HG03064 (cell line): ENCODE data around the gene SHH.

Experiments
- ATAC-seq: cut with Tn5 transposase; IDR thresholded peaks from one replicate; pipeline ENCODE4 v1.9.1; 2021; ENCODE audit warnings: low read depth; ENCODE audit not compliant: unreplicated experiment

The SHH gene

DNA sequence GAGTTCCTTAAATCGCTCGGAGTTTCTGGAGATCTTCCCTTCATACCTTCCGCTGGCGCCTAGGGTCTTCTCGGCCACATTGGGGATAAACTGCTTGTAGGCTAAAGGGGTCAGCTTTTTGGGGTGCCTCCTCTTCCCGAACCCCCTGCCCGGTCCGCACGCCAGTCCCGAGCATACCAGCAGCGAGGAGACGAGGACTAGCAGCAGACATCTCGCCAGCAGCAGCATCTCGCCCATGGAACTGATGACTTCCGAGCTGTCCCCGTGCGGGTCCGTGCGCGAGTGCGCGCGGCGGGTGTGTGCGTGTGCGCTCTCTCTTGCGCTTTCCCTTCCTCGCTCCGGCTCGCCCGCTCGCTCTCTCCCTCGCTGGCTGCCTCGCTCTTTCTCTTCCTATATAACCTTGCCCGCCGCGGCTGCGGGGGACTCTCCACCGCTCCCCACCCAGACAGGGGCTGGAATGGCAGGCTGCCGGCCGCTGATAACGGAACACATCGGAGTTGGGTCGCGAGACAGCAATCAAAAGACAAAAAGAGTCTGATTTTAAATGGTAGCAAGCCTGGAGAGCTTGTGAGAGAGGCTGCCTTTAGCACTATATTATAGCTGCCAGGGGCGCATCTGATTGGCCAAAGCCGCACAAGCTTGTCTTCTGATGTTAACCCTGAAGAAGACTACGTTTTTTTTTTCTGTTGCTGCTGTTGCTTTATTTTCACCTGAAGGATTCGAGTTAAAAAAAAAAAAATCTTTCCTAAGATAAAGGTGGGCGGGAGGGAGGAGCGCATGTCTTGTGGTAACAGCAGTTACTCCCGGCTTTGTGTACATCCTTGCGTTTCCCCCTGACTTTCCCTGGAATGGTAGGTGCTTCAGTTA lies at the start of gene SHH:
TSS of gene SHH (minus strand) at position 569 of the 867 bp plus-strand sequence. CDS start at position 228, 341 bp downstream.
- ATAC-seq = no peak

DNA sequence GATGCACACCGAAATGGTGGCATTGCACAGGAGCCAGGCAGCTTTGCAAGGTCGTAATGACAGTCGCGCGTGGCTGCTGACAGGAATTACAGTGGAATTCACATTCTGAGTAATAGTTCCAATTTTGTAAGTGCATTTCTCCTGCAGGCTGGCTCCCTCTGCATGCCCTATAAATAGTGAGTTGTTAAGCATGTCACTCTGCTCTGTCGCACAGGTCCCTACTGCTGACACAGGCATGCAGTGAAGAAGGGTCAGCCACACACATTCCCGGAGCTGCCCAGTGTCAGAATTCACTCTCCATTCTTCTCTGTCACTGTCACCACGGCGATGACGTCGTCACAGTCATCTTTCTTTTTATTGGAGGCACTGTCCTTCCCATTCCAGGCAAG lies 49.2 kb upstream of the SHH start:
- no peak for ATAC-seq

DNA sequence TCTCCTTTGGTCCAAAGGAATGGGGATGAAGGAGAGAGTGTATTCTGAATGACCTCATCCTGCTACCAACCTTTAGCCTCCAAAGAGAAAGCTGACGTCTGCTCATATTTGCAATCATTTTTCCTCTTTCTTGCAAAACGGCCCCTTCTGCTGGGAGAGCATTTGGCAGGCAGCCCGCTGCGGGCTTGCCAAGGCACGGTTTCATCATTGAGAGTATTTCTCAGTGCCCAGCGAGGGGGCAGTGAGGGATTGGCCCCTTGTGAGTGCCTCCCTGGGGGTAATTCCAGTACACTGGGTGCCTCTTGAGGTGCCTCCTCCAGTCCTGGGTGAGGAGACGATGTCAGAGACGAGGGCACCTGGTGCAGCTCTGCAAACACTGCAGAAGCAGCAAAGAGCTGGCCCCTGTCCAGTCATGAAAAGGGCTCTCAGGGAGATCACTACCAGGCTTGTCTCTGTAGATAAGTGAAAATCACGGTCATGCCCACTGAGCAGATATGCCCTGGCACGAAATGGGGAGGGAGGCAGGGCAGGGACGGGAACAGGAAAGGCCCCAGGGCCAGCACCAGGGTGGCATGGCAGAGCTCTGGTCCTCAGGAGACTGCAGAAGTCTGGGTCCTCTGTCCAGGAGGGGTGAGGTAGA lies 48.7 kb upstream of the SHH start:
- no peak for ATAC-seq

- no peak for ATAC-seq
These were observed 48.2 kb upstream of the SHH start for GRCh38 chr7:155860461-155860839.

DNA sequence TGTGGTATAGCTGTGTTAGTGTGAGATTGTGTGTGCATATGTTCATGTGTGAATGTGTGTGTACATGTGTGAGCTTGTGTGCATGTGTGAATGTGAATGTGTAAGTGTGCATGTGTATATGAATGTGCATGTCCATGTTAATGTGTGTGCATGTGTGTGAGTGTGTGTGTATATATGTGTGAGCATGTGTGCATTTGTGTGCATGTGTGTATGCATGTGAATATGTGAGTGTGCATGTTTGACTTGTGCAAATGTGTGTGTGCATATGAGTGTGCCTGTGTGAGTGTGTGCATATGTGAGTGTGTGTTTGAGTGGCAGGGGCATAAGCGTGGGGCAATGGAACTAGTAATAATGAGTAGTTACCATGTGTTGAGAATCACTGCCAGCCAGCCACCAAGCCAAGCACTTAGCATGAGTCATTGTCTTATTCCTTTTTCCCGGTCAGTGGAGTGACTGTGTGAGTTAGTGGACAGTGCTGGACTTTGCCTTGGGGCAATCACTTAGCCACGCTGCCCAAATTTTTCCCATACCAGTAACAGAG lies 46.3 kb upstream of the SHH start:
- ATAC-seq = no peak

GRCh38 chr7:155857141-155857540 lies 44.9 kb upstream of the SHH start:
- ATAC-seq = no peak

DNA sequence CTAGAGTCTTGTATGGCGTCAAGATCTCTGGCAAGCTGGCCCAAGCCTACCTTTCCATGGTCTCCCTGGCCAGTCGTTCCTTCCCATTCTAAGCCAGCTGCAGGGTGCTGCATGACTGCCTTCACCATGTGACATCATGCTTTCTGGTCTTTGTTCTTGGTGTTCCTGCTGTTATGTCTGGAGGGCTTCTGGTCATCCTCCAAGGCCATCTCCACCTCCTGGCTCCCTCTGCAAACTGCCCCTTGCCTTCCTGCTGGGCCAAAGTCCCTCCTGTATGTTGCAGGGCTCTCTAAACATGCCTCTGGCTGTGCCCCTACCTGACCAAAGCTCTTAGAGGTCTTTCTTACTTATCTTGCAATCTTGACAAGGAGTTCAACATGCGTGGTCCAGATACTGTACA lies 44.4 kb upstream of the SHH start:
- ATAC-seq = no peak

GRCh38 chr7:155852426-155853301 lies 40.4 kb upstream of the SHH start:
- ATAC-seq = no peak

DNA sequence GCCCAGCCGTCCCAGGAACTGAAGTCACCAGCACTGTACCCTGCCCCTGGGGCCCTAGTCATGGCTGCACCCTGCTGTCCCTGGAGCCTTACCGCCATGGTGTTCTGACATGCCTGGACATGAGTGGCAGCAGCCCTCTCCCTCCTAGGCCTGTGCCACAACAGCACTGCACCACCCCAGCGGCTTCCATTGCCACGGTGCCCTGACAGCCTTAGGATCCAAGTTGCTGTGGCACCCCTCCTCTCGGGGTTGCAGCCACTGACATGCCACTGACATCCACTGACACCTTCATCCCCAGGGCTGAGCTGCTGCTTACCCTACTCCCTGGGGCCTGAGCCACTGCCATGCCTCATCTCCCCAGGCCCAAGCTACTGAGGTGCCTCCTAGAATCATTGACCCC lies 39.6 kb upstream of the SHH start:
- ATAC-seq = no peak

DNA sequence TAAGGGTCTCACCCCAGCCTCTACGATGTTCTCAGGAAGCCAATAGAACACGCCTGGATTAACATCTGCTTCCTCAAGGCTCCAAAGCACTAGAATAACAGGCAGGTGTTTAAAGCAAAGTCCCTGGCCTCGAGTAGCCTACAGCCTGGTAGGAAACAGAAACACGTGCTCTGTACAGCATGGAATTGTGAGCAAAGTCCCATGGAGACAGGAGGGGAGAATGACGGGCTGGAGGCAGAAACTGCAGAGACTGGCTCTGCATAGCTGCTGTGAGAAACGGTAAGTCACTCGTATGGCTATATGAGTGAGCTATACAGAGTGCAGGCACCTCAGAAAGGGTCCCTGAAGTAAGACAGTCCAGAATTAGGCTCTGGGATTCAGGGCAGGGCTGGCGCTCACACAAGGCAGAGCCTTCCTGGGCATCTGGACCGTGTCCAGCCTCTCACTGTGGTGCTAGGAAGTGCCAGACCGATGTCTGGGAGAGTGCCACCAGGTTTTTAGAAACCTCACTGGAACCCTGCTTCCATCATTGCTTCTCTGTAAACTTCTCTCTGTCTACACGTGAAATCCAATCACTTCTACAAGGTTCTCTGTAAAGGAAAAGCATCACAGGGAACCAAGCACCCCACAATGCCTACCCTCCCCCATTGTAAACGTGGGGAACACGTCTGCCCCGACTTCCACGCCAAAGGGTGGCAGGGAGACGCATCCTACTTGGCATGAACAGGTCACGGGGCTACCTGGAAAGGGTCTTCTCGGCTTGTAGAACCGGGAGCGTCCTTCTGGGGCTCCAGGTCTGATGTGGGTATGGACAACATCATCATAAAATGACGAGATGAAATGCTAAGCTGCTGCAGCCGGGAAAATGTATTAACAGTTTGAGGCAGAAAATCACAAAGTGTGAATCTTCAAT lies 38.8 kb upstream of the SHH start:
- ATAC-seq = no peak

DNA sequence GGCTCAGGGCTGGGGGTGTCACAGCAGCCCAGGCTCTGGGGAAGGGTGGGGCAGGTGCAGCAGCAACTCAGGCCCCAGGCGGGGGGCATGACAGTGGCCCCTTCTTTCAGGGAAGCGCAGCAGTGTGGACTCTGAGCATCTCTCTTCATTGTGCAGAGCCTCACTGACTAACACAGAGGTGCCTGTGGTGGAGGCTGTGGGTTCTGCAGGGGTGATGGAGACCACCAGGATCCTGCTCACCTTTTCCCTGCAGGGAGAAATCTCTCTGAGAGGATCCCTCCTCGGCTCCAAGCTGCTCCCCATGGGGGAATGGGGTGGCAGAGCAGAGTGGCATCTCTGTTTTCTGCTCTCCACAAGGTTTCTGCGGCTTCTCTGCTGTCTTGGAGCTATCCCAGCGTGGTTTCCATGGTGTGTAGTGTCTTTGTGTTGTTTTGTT lies 37.8 kb upstream of the SHH start:
- ATAC-seq = no peak

- no peak for ATAC-seq
These were observed 36.7 kb upstream of the SHH start for GRCh38 chr7:155848691-155849669.

DNA sequence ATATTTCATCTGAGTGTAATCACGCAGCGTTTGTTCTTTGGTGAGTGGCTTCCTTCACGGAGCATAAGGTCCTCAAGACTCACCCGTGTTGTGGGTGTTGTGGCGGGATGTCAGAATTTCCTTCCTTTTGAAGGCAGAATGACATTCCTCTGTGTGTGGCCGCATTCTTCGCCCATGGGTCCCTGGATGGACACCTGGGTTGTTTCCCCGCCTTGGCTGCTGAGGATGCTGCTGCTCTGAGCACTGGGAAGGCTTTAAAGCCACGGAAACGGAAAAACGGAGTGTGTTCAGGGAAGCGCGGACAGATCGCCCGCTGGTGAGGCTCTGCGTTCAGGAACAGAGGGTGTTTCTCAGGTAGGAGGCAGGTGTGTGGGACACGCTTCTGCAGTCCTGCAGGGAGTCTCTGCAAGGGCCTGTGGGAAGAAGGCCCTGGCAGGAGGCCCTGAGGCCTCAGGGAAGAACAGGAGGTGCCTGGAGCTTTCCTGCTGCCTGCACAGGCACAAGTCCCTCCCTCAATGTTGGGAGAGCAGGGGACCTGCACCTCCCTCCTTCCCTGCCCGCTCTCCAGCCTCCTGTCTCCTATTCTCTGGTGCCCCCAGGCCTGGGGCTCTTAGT lies 35.7 kb upstream of the SHH start:
- no peak for ATAC-seq

DNA sequence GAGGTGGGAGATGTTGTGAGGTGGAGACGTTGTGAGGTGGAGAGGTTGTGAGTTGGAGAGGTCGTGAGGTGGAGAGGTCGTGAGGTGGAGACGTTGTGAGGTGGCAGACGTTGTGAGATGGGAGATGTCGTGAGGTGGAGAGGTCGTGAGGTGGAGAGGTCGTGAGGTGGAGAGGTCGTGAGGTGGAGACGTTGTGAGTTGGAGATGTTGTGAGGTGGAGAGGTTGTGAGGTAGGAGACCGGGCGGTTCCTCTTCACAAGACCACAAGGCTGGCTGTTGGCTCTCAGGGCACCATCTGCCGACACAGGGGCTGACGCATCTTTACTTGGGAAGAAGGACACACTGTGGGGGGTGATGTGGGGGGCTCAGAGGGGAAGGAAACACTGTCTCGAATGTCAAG lies 34.7 kb upstream of the SHH start:
- no peak for ATAC-seq

GRCh38 chr7:155846156-155846555 lies 33.9 kb upstream of the SHH start:
- no peak for ATAC-seq

DNA sequence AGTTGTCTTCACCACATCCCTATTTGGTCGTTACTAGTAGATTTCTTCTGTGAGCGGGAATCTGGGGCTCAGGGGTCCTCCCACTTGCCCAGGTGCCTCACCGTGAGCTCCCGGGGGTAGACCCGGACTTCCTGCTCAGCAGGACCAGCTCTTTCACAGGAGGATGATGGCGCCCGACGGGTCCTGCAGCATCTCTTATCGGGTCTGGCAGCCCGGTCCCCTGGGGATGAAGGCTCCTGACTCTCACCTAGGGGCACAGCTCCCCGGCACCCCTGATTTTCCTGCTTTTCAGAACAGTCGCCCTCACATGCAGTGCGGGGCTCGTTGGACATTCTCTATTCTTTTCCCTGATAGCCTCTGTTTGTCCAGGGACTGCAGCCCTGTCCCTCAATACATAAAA lies 33.0 kb upstream of the SHH start:
- ATAC-seq = no peak

GRCh38 chr7:155844526-155844925 lies 32.3 kb upstream of the SHH start:
- no peak for ATAC-seq

DNA sequence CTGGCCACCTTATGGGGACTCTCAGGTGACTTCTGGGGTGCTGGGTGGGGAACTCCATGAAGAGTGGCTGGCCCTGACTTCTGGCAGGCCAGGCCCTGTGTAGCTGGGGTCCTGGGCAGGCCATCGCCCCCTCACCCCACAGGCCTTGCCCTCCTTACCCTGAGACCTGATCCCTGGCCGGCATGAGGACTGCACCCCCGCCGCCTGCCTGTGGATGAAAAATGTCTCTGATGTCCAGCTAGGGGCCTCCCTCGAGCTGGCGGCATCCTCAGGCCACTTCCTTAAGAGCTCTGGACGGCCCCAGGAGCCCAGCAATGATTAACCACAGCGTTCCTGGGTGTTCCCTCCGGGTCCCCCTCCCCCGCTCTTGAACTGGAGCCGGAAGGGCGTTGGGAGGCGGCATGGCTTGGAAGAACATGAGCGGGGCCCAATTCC lies 31.8 kb upstream of the SHH start:
- ATAC-seq = no peak
